CD4-positive, alpha-beta T cell treated with Interferon alpha-2 for 1 hour (primary cell): ENCODE results near the gene C2orf42.
"Not testable (repeated sequence)": the region's sequence is repeated elsewhere in the genome, so short reads cannot be mapped to it uniquely, and the experiment has no call there.

Source experiments
- DNase-seq, 2 donors: peaks; one replicate each; pipeline ENCODE4 v3.0.0-alpha.2; 2020 to 2022

The C2orf42 gene

DNA sequence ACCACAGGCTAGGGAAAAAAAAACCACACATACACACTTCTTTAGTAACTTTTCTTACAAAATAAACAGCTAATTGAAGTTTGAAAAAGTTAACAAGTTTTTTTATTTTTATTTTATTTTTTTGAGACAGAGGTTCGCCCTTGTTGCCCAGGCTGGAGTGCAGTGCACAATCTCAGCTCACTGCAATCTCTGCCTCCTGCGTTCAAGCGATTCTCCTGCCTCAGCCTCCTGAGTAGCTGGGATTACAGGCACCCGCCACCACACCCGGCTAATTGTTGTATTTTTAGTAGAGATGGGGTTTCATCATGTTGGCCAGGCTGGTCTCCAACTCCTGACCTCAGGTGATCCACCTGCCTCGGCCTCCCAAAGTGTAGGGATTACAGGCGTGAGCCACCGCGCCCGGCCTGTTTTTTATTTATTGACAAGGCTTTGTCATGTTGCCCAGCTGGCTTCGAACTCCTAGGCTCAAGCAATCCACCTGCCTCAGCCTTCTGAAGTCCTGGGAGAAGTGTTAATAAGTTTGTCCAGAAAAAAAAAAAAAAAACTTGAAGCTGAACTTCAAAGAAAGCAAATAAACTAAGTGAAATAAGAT, 21.1 kb downstream of the C2orf42 start:
- DNase-seq, result not testable (repeated sequence)

DNA sequence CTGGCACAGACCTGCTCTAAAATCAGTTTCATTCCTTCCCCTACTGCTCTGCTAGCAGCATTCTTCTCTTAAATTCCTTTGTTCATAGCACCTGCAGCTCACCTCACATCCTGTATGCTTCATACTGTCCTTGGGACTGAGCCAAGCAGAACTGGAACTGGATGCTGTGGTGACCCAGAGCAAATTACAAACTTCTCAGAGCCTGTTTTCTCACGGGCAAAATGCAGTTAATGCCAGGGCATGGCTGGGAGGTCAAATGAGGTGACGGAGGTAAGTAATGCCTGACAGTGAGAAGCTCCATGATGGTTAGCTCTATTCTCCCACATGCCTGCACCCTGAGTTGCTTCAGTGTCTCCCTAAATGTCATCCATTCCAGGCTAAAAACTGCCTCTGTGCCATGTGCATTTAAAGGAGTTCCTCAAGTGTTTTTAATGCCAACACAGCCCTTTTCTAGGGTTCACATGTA, 29.7 kb downstream of the C2orf42 start:
- DNase-seq, result no peak

DNA sequence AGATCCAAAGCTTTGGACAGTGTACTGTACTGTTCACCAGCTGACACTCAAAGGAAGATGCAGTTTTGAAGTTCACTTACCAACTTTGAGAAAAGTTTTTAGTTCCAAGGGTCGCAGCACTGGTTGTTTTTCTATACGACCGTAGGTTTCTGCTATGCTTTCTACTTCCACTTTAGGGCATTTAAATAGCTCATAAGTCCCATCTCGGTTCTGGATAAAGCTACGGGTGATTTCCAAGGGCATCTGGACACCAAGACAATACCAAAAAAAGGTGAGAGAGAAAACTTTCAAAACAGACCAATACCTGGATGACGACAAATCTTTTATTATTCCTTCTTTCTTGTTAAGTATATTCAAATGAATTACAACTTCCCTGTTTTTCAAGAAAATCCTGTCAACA, 30.3 kb downstream of the C2orf42 start:
- no peak for DNase-seq

DNA sequence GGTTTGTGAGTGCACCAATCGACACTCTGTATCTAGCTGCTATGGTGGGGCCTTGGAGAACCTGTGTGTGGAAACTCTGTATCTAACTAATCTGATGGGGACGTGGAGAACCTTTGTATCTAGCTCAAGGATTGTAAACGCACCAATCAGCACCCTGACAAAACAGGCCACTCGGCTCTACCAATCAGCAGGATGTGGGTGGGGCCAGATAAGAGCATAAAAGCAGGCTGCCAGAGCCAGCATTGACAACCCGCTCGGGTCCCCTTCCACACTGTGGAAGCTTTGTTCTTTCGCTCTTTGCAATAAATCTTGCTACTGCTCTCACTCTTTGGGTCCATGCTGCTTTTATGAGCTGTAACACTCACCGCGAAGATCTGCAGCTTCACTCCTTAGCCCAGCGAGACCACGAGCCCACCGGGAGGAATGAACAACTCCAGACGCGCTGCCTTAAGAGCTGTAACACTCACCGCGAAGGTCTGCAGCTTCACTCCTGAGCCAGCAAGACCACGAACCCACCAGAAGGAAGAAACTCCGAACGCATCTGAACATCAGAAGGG, 41.6 kb downstream of the C2orf42 start:
- not testable (repeated sequence) for DNase-seq

DNA sequence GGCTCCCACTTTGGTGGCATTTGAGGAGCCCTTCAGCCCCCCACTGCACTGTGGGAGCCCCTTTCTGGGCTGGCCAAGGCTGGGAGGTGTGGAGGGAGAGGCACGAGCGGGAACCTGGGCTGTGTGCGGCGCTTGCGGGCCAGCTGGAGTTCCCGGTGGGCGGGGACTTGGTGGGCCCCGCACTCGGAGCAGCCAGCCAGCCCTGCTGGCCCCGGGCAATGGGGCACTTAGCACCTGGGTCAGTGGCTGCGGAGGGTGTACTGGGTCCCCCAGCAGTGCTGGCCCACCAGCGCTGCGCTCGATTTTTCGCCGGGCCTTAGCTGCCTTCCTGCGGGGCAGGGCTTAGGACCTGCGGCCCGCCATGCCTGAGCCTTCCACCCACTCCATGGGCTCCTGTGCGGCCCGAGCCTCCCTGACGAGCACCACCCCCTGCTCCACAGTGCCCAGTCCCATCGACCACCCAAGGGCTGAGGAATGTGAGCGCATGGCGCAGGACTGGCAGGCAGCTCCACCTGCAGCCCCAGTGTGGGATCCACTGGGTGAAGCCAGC, 42.5 kb downstream of the C2orf42 start:
- DNase-seq, result not testable (repeated sequence)

DNA sequence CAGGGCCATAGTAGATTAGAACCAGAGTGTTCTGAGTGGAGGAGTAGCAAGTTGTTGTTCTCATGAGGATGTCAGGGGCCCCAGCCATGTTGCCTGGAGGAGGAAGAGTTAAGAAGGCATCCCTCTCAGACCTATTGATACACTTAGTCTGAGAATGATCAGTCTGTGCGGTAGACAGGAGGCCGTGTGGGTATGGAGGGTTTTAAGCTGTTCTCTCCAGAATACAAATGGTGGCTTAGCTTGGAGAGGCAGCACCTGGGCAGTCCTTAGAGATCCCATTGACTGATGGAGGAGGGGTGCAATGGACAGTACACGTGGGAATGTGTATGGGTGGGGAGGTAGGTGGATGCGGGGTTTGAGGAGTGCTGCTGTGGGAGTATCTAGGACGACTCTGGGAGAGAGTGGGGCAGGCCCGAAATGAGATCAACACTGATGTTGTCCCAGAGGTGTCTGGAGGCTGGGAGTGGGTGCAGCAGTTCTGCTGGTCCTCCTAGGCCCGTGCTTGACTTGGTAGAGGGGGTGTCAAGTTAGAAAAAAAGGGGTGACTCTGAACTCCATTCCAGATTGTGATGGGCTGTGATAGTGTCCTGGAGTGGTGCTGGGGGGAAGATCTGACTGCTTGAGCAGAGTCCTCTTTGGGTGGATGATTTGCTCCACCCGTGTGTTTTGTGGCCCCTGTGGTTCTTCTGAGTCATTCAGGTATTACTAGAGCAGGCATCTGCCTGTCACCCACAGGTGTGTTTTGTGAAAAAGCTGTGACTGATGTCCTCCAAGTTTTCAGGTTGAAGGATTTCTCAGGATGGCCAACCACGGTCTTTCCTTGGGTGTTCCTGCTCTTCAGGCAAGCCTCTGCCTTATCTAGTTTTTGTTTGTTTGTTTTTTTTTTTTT, 44.7 kb downstream of the C2orf42 start:
- DNase-seq, result no peak

DNA sequence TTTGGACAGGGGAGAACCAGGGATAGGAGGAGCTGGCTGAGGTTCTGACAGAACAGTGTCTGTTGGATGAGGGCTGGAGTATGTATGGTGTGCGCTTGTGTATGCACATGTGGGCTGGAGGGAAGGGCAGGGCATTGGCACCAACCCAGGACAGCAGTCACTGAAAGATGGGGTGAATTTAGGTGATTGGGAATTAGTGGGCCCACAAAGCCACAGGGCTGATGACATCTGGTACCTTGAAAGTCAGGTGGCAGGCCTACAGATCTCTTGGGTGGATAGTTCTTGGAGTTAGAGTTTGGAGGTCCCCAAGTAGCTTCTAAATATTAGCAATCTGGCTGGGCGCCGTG, 45.7 kb downstream of the C2orf42 start:
- no peak for DNase-seq

DNA sequence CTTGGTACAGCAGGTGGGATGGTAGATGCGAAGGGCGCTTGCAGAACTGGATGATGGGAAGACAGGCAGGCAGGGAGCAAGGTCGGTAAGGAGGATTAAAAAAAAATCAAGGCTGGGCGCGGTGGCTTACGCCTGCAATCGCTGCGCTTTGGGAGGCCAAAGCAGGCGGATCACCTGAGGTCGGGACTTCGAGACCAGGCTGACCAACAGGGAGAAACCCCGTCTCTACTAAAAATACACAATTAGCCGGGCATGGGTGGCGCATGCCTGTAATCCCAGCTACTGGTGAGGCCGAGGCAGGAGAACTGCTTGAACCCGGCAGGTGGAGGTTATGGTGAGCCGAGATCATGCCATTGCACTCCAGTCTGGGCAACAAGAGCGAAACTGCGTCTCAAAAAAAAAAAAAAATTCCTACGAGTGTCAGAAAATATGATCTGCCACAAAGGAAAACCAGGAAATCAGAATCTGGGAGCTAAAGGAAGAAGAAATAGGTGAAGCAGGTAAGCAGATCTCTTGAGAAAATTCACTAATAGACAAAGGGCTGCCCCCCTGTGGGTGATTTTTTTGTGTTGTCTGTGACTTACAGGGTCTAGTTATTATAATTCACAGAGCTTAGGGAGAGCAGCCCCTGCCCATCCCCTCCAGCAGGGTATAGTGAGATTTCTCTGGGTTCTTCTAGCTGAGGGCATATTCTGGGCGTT, 46.2 kb downstream of the C2orf42 start:
- DNase-seq, result no peak

DNA sequence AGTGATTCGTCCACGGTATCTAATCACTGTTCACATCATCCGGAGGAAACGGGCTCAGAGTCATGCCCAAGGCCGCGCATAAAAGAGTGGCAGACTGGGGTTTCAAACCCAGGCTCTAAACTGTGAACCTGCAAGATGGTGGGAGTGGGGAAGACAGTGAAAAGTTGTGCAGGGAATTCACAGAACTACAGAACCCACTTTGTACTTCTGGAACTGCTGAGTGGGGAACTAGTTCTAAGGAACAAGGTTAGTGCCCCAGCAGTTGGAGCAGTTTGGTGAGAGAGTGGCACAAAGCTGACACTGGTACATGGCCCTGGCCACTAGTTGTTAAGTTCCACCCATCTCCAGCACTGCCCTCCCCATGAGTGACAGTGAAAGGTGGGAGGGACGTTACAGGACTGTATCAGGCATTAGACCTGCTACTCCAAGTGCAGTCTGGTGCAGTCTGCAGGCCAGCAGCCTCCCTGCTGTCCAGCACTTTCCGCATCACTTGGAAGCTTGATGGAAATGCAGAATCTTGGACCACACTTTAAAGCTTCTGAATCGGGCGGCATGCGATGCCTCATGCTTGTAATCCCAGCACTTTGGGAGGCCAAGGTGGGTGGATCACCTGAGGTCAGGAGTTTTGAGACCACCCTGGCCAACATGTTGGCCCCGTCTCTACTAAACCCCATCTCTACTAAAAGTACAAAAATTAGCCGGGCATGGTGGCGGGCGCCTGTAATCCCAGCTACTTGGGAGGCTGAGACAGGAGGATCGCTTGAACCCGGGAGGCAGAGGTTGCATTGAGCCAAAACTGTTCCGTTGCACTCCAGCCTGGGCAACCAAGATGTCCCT, 47.3 kb downstream of the C2orf42 start:
- DNase-seq, result peak; percentile 55 to 73

DNA sequence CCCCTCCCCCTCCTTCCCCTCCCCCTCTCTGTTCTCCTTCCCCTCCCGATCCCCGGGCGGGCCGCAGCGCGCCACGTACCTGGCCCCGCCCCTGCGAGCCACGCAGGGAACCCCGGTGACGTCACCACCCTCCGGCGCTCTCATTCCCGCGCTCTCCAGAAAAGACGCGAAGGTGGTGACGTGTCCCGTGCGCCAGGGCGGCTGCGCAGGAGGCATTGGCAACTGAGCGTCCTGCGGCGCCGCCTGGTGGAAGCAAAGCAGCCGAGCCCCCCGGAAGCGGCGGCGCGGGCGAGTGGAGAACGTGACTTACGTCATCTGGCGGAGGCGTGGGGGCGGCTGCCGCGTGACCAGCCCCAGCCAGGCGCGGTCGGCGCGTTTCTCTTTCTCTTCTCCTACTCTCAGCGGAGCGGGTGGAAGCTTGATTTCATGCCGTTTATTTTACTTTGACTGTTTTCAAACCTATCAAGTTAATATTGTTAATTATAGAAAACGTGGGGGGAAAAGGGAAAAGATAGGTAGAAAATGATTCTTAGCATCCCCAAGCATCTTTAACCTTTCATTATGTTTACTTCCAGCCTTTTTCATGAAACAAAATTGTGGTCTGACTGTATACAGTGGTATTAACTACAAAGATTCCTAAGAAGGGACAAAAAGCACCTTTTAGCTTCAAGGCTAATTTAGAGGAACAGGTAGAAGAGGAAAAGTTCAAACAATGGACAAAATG, 48.1 kb downstream of the C2orf42 start:
- peak; percentile 99 to 100 for DNase-seq

DNA sequence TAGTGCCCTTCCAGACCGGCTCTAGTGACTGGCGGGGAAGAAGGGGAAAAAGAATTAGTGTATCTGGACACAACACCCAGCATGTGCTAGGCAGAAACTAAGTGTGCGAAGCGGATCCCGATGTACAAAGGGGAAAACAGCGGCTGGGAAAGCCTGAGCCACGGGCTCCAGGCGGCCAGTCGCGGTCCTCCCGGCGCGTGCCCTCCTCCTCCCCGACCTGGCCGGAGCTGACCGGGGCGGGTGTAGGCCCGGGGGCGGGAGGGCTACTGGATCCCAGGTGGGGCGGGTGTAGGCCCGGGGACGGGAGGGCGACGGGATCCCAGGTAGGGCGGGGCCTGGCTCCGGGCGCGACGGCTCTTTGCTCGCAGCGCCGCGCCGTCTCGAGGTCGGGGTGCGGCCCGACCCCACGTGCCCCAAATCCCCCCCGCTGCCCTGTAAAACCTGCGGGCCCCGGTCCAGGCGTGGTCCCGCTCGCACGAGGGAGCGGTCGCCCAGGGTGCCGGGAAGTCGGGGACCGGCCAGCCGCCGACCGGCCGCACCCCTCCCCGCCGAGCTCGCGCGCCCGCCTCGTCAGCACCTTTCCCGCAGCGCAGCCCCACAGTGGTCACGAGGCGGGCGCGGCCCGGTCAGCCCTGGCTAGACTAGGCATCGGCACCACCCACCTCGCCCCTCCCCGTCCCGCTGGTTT, 48.8 kb downstream of the C2orf42 start:
- DNase-seq, result no peak

DNA sequence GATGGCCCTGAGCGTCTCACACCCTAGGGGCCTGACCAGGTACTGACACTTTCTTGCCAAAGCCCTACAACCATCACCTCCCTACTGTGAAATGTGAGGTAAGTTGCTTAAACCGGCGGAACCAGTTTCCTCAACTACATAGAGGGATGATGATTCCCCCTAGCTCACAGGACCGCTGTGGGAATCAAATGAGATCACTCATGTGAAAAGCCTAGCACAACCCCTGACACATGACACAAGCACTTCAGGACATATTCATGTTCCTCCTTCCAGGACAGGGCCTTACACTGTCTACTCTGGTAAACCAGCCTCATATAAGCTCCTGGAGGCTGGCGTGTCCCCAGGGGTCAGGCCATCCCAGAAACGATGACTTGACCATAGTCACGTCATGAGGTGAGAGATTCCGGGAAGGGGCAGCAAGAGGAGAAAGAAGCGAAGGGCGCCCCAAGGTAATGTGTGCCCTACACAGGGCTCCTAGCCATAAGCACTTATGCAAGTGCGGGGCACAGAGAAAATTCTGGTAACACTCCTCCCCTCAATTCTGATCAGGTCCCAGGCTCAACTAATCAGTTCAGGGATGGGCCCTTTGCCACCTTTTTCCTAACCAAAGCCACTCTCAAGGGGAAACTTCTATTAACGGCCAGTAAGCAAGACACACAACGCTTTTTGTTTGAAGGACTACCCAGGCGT, 49.5 kb downstream of the C2orf42 start:
- peak; percentile 83 to 85 for DNase-seq

DNA sequence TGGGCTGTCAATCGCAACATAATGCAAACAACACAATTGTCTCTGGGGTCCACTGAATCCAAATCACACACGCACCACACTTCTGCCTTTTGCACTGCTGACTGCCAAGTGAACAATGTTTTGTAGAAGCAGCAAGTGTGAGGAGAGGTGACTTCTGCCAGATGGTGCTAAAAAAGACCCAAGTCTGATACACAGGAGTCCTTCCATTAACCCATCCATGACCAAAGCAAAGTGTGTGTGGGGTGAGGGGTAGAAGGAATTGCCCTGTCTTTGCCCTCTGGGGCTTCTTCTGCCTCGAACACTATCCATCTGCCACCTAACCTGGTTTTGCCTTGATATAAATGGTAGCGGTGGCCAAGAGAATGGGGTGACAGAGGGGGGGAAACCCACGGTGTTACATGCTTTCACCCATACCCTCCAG, 50.0 kb downstream of the C2orf42 start:
- no peak for DNase-seq

DNA sequence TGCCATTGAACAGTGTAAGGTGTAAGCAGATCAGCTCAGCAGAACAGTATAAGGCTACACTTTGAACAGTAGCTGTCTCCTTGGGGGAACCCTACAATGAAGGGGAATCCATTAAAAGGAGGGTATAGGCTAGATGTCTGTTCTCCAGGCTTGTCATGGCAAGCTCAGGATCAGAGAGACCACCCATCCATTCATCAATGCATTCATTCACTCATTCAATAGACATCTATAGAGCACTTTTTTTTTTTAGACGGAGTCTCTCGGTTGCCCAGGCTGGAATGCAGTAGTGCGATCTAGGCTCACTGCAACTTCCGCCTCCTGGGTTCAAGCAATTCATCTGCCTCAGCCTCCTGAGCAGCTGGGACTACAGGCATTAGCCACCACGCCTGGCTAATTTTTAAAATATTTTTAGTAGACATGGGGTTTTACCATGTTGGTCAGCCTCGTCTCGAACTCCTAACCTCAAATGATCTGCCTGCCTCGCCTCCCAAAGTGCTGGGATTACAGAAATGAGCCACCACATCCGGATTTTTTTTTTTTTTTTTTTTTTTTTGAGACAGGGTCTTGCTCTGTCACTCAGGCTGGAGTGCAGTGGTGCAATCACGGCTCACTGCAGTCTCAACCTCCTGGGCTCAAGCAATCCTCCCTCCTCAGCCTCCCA, 56.4 kb downstream of the C2orf42 start:
- peak in 1 of 2 donors; percentile 27 for DNase-seq

DNA sequence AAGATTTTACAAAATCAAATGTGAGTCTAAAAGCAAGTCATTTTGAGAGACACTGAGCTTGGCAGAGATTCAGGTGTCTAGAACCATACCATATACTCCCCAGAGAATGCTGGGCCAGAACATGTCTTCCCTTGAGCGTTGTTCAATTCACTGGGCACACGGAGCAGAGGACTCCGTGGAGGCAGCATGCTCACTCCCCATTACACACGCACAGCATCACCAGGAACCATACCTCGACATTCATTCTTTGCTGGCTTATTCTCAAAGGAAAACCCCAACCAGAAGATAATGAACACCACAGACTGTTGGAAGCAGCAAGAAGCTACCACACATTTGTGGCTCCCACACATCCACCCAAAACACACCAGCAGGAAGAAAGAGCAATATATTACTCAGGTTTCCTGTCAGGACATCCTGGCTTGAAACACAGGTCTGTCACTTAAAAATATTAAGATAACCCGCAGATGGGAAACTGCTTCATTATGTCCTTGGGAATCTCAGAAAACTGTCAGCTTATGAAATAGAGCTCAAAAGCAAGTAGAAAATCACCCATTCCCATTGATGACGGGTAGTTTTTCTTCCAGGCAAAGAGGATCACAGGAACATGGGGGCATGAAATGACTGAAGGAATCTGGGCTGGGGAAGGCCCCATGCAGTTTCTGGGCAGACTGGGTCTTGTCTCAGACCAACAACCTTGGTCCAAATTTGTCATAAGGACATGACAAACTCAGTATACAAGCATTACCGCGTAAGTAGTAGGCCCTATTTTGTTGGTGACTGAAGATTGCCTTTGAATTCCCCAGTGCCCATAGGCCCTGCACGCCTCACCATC, 57.1 kb downstream of the C2orf42 start:
- peak in 1 of 2 donors; percentile 65 for DNase-seq

DNA sequence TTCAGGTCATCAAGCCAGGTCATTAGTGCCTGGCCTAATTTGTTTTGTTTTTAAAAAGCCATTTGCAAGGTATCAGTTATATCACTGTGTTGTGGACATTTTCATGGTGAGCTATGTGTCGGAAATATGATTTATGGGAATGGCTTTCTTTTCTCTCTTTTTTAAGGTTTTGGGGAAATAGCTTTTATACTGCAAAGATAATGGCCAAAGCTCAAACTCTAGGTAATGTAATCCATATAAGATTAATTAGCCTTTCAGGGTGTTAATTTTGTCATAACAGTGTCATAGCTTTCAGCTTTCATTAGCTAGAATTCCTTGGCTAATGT, 57.7 kb downstream of the C2orf42 start:
- DNase-seq, result no peak

DNA sequence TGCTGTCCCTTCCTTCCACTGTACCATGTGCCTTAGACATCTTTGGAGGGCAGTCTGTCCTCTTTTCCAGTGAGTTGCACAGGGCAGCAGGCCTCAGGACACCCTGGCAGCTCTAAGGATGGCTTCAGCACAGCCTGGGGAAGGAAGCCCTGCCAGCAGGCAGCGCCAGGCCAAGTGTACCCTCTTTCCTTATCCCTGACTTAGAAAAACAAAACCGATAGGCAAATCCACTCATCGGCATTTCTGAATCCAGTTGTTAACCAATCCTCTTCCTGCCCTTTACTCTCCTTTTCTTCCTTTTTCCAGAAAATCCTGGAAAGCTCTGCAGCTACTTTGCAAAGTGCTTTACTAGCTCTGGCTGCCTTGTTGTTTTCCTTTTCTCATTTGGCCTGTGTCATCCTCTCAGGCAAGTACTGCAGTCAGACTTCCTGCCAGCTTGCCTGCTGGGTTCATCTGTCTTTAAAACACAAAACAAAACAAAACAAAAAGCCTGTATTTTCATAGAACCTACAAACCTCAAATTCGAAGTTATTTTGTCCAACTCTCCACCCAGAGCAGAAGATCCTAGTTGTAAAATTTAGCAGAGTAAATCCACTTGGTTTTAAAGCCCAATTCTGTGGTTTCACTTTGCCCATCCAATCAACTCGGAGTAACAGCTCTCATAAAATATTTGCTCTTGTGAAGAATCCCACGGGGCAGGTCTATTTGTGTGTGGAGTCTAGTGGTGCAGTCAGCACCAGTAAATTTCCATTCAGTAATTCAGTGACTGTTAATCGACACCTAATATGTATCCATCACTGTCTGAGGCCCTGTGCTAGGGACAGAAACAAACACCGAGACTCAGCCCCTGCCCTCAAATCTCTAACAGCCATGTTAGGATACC, 58.3 kb downstream of the C2orf42 start:
- peak in 1 of 2 donors; percentile 66 for DNase-seq
